SK-N-SH (cell line): ENCODE measurements around the gene SRPRA. TPM values are rescaled to one million over a fixed set of nuclear protein-coding genes. Genes with fewer than 3 reads are reported as not detected.

Experiments used
- CTCF ChIA-PET: fragments of 300-600, 350-600 bp; formaldehyde crosslinking; extraction: SDS; loops from one replicate; lab custom pipeline; 2021; lab: Yijun Ruan, JAX
- POLR2A ChIA-PET: fragments of 350-600 bp; sonication (Branson Sonifier 250); formaldehyde crosslinking; extraction: SDS; loops from one replicate; lab custom pipeline; 2020; ENCODE audit warnings: antibody characterized with exemption, inconsistent platforms; lab: Yijun Ruan, JAX
- DNase-seq: peaks from one replicate; pipeline ENCODE4 v3.0.0; 2012
- H2AFZ ChIP-seq: fragments of 200-600 bp; sonication (generic); 2 replicates; pipeline ENCODE4 v1.8.1; 2016; ENCODE audit warnings: antibody characterized with exemption, mild to moderate bottlenecking, low read depth
- H3F3A ChIP-seq: fragments of 200-600 bp; sonication (generic); replicated peaks from 2 replicates; pipeline ENCODE3; 2016; ENCODE audit warnings: antibody characterized with exemption, mild to moderate bottlenecking; ENCODE audit not compliant: insufficient read depth
- H3K27ac ChIP-seq, 2 experiments: fragments of 200-500 bp in 1 of 2; fragments of 200-600 bp in 1 of 2; sonication (Bioruptor generic) in 1 of 2; sonication (generic), shearing (Covaris generic) in 1 of 2; 2 replicates each; pipeline versions ENCODE4 v1.5.1 to v1.6.1; 2014 to 2016; ENCODE audit warnings: low read depth in 2 of 2, inconsistent platforms in 1 of 2, low read length in 1 of 2, mild to moderate bottlenecking in 1 of 2, mixed read lengths in 1 of 2
- H3K27me3 ChIP-seq: fragments of 200-600 bp; sonication (generic), shearing (Covaris generic); 2 replicates; pipeline ENCODE4 v1.6.1; 2016; ENCODE audit warnings: mixed run types; ENCODE audit not compliant: insufficient read depth
- H3K36me3 ChIP-seq, 2 experiments: fragments of 200-500 bp in 1 of 2; fragments of 200-600 bp in 1 of 2; sonication (Bioruptor generic) in 1 of 2; sonication (generic) in 1 of 2; replicated peaks in 1 of 2; 2 replicates each; pipeline versions ENCODE3 to v1.5.1; 2014 to 2016; ENCODE audit warnings: low read length in 1 of 2, mild to moderate bottlenecking in 1 of 2; ENCODE audit not compliant: insufficient read depth in 2 of 2, control insufficient read depth in 1 of 2
- H3K4me1 ChIP-seq, 2 experiments: fragments of 200-500 bp in 1 of 2; fragments of 200-600 bp in 1 of 2; sonication (Bioruptor generic) in 1 of 2; sonication (generic), shearing (Covaris generic) in 1 of 2; 2 replicates each; pipeline versions ENCODE4 v1.5.1 to v1.6.1; 2014 to 2016; ENCODE audit warnings: low read depth in 1 of 2, low read length in 1 of 2, mixed run types in 1 of 2; ENCODE audit not compliant: insufficient read depth in 2 of 2, control insufficient read depth in 1 of 2
- H3K4me2 ChIP-seq: fragments of 200-600 bp; sonication (generic), shearing (Covaris generic); 2 replicates; pipeline ENCODE4 v1.6.1; 2017; ENCODE audit warnings: mixed run types
- H3K4me3 ChIP-seq, 2 experiments: fragments of 200-500 bp in 1 of 2; fragments of 200-600 bp in 1 of 2; sonication (Bioruptor generic) in 1 of 2; sonication (generic), shearing (Covaris generic) in 1 of 2; 2 replicates each; pipeline versions ENCODE4 v1.5.1 to v1.8.1; 2014 to 2016; ENCODE audit warnings: low read depth in 2 of 2, inconsistent platforms in 1 of 2, low read length in 1 of 2, mild to moderate bottlenecking in 1 of 2, mixed read lengths in 1 of 2, moderate library complexity in 1 of 2
- H3K79me2 ChIP-seq: fragments of 200-600 bp; sonication (generic); 2 replicates; pipeline ENCODE4 v1.8.1; 2017; ENCODE audit warnings: mild to moderate bottlenecking; ENCODE audit not compliant: insufficient read depth
- H3K9ac ChIP-seq: fragments of 200-600 bp; sonication (generic); 2 replicates; pipeline ENCODE4 v1.6.1; 2017; ENCODE audit warnings: mixed run types
- H3K9me2 ChIP-seq: fragments of 200-600 bp; sonication (generic); 2 replicates; pipeline ENCODE4 v1.6.1; 2017; ENCODE audit warnings: mixed run types
- H3K9me3 ChIP-seq: fragments of 200-600 bp; sonication (generic); 2 replicates; pipeline ENCODE4 v1.6.1; 2017; ENCODE audit warnings: mixed run types, mild to moderate bottlenecking, moderate library complexity
- H4K20me1 ChIP-seq: fragments of 200-600 bp; sonication (generic); 2 replicates; pipeline ENCODE4 v1.6.1; 2017; ENCODE audit warnings: mild to moderate bottlenecking, mixed run types; ENCODE audit not compliant: insufficient read depth
- CHD2 ChIP-seq: fragments of 150-350 bp; IDR thresholded peaks from 2 replicates; pipeline ENCODE4 v1.6.1; 2018; ENCODE audit warnings: low read length; ENCODE audit not compliant: partially characterized antibody
- EP300 ChIP-seq, 2 experiments: IDR thresholded peaks; 2 replicates each; pipeline versions ENCODE4 v1.4.0 to v1.6.1; 2012; ENCODE audit warnings: borderline replicate concordance in 1 of 2, low read depth in 1 of 2, low read length in 1 of 2
- EZH2phosphoT487 ChIP-seq: fragments of 200-600 bp; sonication (generic); IDR thresholded peaks from 2 replicates; pipeline ENCODE4 v1.6.1; 2017; ENCODE audit warnings: low read depth, mixed run types, mild to moderate bottlenecking, antibody characterized with exemption, moderate library complexity, borderline replicate concordance
- FOSL2 ChIP-seq: IDR thresholded peaks from 2 replicates; pipeline ENCODE4 v1.4.0; 2012; ENCODE audit warnings: low read depth, mild to moderate bottlenecking, moderate library complexity, borderline replicate concordance
- GATA2 ChIP-seq: sonication (generic); formaldehyde crosslinking; IDR thresholded peaks from 2 replicates; pipeline ENCODE4 v1.5.0; 2020; ENCODE audit warnings: mild to moderate bottlenecking, missing genetic modification reagents
- MXI1 ChIP-seq: IDR thresholded peaks from 2 replicates; pipeline ENCODE4 v1.6.1; 2012; ENCODE audit warnings: mild to moderate bottlenecking, low read depth, low read length, improper control_type of control experiment
- NFIC ChIP-seq: IDR thresholded peaks from 2 replicates; pipeline ENCODE4 v1.4.0; 2012; ENCODE audit warnings: borderline replicate concordance
- NRF1 ChIP-seq: IDR thresholded peaks from 2 replicates; pipeline ENCODE4 v1.6.1; 2012; ENCODE audit warnings: low read depth, mild to moderate bottlenecking, low read length
- POLR2AphosphoS5 ChIP-seq: IDR thresholded peaks from 2 replicates; pipeline ENCODE4 v1.6.1; 2012; ENCODE audit warnings: low read depth, low read length
- RAD21 ChIP-seq: IDR thresholded peaks from 2 replicates; pipeline ENCODE4 v1.6.1; 2012; ENCODE audit warnings: mild to moderate bottlenecking, low read length
- RXRA ChIP-seq: IDR thresholded peaks from 2 replicates; pipeline ENCODE4 v1.4.0; 2012; ENCODE audit warnings: low read depth, mild to moderate bottlenecking, borderline replicate concordance
- SMC3 ChIP-seq: IDR thresholded peaks from 2 replicates; pipeline ENCODE4 v1.6.1; 2012; ENCODE audit warnings: low read depth, low read length, improper control_type of control experiment
- TAF1 ChIP-seq: IDR thresholded peaks from 2 replicates; pipeline ENCODE4 v1.6.1; 2012; ENCODE audit warnings: low read depth, mild to moderate bottlenecking, low read length, moderate library complexity, borderline replicate concordance
- TCF12 ChIP-seq: IDR thresholded peaks from 2 replicates; pipeline ENCODE4 v1.4.0; 2012
- YY1 ChIP-seq: IDR thresholded peaks from 2 replicates; pipeline ENCODE4 v1.4.0; 2012; ENCODE audit warnings: low read depth, mild to moderate bottlenecking
- WGBS: methylation state at CpG from one replicate; pipeline ENCODE4 v1.1.6; 2017; ENCODE audit warnings: low lambda C conversion rate; 5-methylcytosine and 5-hydroxymethylcytosine counted together
- polyA plus RNA-seq, 3 experiments: library from polyadenylated mRNA; depleted of rRNA; stranded (reverse); fragments of >200 nt; gene quantifications; 2 replicates each; pipeline ENCODE4 v1.2.3, GENCODE V29; 2012
- TF ChIP-seq, protein P1 (sequence below): IDR thresholded peaks from 2 replicates; pipeline ENCODE4 v1.4.0; 2012; ENCODE audit warnings: low read depth, borderline replicate concordance
- TF ChIP-seq, protein P2 (sequence below): IDR thresholded peaks from 2 replicates; pipeline ENCODE4 v1.6.1; 2012; ENCODE audit warnings: mild to moderate bottlenecking, low read depth, low read length, moderate library complexity
- TF ChIP-seq, protein P3 (sequence below): fragments of 150-350 bp; IDR thresholded peaks from 2 replicates; pipeline ENCODE4 v1.6.1; 2016; ENCODE audit warnings: mild to moderate bottlenecking, low read depth, low read length
- TF ChIP-seq, protein P4 (sequence below): fragments of 150-350 bp; IDR thresholded peaks from 2 replicates; pipeline ENCODE4 v1.6.1; 2017; ENCODE audit warnings: antibody characterized with exemption, low read length, low read depth, borderline replicate concordance

The SRPRA gene
- polyA plus RNA-seq, 1 of the 3 experiments (the other 2 are of a cell fraction), result 129 TPM

DNA sequence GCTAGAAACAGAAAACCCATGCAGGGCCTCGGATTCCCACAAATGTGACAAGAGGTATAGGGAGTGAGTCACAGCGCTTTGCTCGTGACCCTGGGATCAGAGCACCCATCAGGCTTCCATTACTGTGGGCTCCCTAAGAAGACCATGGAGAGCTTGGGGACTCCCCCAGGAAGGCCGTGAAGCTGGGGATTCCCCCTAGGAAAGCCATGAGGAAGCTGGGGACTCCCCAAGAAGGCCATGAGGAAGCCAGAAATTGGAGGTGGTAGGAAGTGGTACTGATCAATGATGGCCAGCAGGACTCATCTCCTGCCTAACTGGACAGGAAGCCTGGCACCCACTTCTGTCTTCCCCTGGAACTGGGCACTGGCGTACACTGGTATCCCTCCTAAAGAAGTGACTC is 25.0 kb upstream of the SRPRA start:
- H3K4me2 ChIP-seq, result no peak overlapping the region
- no peak for TF ChIP-seq MXI1
- TF ChIP-seq GATA2 (CRISPR knock-in tag), result no peak
- TF ChIP-seq NRF1, result no peak
- no peak for TF ChIP-seq YY1
- TF ChIP-seq CHD2, result no peak
- TF ChIP-seq FOSL2, result no peak
- TF ChIP-seq SMC3, result no peak
- TF ChIP-seq, protein P1, sequence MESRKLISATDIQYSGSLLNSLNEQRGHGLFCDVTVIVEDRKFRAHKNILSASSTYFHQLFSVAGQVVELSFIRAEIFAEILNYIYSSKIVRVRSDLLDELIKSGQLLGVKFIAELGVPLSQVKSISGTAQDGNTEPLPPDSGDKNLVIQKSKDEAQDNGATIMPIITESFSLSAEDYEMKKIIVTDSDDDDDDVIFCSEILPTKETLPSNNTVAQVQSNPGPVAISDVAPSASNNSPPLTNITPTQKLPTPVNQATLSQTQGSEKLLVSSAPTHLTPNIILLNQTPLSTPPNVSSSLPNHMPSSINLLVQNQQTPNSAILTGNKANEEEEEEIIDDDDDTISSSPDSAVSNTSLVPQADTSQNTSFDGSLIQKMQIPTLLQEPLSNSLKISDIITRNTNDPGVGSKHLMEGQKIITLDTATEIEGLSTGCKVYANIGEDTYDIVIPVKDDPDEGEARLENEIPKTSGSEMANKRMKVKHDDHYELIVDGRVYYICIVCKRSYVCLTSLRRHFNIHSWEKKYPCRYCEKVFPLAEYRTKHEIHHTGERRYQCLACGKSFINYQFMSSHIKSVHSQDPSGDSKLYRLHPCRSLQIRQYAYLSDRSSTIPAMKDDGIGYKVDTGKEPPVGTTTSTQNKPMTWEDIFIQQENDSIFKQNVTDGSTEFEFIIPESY, result no peak
- TF ChIP-seq TCF12, result no peak
- no peak for TF ChIP-seq EP300 (IDR thresholded peaks at IDR 0.05; ENCODE audit: borderline replicate concordance in 1 of 2, low read depth in 1 of 2, low read length in 1 of 2)
- no peak for TF ChIP-seq TAF1
- TF ChIP-seq EZH2phosphoT487, result no peak
- no peak for TF ChIP-seq NFIC
- TF ChIP-seq POLR2AphosphoS5, result no peak
- no peak for TF ChIP-seq RXRA
- TF ChIP-seq, protein P2, sequence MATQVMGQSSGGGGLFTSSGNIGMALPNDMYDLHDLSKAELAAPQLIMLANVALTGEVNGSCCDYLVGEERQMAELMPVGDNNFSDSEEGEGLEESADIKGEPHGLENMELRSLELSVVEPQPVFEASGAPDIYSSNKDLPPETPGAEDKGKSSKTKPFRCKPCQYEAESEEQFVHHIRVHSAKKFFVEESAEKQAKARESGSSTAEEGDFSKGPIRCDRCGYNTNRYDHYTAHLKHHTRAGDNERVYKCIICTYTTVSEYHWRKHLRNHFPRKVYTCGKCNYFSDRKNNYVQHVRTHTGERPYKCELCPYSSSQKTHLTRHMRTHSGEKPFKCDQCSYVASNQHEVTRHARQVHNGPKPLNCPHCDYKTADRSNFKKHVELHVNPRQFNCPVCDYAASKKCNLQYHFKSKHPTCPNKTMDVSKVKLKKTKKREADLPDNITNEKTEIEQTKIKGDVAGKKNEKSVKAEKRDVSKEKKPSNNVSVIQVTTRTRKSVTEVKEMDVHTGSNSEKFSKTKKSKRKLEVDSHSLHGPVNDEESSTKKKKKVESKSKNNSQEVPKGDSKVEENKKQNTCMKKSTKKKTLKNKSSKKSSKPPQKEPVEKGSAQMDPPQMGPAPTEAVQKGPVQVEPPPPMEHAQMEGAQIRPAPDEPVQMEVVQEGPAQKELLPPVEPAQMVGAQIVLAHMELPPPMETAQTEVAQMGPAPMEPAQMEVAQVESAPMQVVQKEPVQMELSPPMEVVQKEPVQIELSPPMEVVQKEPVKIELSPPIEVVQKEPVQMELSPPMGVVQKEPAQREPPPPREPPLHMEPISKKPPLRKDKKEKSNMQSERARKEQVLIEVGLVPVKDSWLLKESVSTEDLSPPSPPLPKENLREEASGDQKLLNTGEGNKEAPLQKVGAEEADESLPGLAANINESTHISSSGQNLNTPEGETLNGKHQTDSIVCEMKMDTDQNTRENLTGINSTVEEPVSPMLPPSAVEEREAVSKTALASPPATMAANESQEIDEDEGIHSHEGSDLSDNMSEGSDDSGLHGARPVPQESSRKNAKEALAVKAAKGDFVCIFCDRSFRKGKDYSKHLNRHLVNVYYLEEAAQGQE, result no peak
- TF ChIP-seq, protein P3, sequence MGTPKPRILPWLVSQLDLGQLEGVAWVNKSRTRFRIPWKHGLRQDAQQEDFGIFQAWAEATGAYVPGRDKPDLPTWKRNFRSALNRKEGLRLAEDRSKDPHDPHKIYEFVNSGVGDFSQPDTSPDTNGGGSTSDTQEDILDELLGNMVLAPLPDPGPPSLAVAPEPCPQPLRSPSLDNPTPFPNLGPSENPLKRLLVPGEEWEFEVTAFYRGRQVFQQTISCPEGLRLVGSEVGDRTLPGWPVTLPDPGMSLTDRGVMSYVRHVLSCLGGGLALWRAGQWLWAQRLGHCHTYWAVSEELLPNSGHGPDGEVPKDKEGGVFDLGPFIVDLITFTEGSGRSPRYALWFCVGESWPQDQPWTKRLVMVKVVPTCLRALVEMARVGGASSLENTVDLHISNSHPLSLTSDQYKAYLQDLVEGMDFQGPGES, result no peak
- TF ChIP-seq RAD21, result no peak
- TF ChIP-seq, protein P4, sequence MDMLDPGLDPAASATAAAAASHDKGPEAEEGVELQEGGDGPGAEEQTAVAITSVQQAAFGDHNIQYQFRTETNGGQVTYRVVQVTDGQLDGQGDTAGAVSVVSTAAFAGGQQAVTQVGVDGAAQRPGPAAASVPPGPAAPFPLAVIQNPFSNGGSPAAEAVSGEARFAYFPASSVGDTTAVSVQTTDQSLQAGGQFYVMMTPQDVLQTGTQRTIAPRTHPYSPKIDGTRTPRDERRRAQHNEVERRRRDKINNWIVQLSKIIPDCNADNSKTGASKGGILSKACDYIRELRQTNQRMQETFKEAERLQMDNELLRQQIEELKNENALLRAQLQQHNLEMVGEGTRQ, result no peak
- no peaks in the 10 kb centered on the region for H3K9me3 ChIP-seq
- H3K4me1 ChIP-seq, result peaks cover 0 to 29% of the 10 kb centered on the region in 2 experiments; a peak in 1 of 4 replicates
- peaks cover 11% of the 10 kb centered on the region for H3F3A ChIP-seq
- H4K20me1 ChIP-seq, result no peaks in the 10 kb centered on the region
- no peaks in the 10 kb centered on the region for H3K9me2 ChIP-seq
- H3K79me2 ChIP-seq, result peaks cover 8% of the 10 kb centered on the region; the same call in 1 of the 2 replicates
- WGBS, result 98% methylated on average over 5 of the region's 5 CpGs
- no peak overlapping the region for H2AFZ ChIP-seq
- no peak overlapping the region for H3K9ac ChIP-seq
- ChIA-PET CTCF (interaction anchor here (0.8 kb wide), 1 partner anchor 8 kb away, joined by 3 read pairs; no protein-coding TSS in a partner anchor), POLR2A (interaction anchor here (1.1 kb wide), 1 partner anchor 11 kb away, joined by 4 read pairs; no protein-coding TSS in a partner anchor)
- DNase-seq, result no peak
- H3K4me3 ChIP-seq, result no peak overlapping the region
- H3K27ac ChIP-seq, result no peak overlapping the region; a peak in 1 of 4 replicates
- peaks cover 20 to 45% of the 10 kb centered on the region in 2 experiments for H3K36me3 ChIP-seq
- no peaks in the 10 kb centered on the region for H3K27me3 ChIP-seq
